Activated T-helper 1 cell treated with anti-CD3 and anti-CD28 coated beads, Interleukin-12 subunit alpha, Interleukin-12 subunit beta, Interleukin-2, Interleukin-4 antibody, amounts not matched to agents 30 ng/mL and 10 ng/mL and 1 ng/mL, durations not matched to agents 14 hours and 24 hours and 36 hours (primary cell): ENCODE results near the gene GKN2. TPM values are rescaled to one million over a fixed set of nuclear protein-coding genes. Genes with fewer than 3 reads are reported as not detected.

ENCODE experiments used
- total RNA-seq: library from RNA; stranded (reverse); gene quantifications from 2 replicates; pipeline ENCODE4 v1.2.3, GENCODE V29; 2022

Gene GKN2
- total RNA-seq, 1 donor from 2014 or later: not detected

Other genes with a start within 250 kb of the GKN2 start
- gene ARHGAP25, start 218.1 kb downstream of the GKN2 start, total RNA-seq: 71.6 and 74.2 TPM in 2 replicates
- gene BMP10, start 81.5 kb downstream of the GKN2 start, total RNA-seq: not detected in 2 replicates
- gene GKN1, start 21.7 kb upstream of the GKN2 start, total RNA-seq: not detected in 2 replicates
- gene ANTXR1, start 60.3 kb upstream of the GKN2 start, total RNA-seq: not detected in 2 replicates